Activated naive CD4-positive, alpha-beta T cell treated with anti-CD3 and anti-CD28 coated beads, Interleukin-2, amount 50 U/mL, for 24 hours (primary cell): ENCODE results near the gene CALHM2.

ENCODE experiments used
- H3K27ac Mint-ChIP-seq: one replicate; pipeline ENCODE4 v1.8.0; 2021; ENCODE audit warnings: mild to moderate bottlenecking, mixed read lengths
- H3K27me3 Mint-ChIP-seq: one replicate; pipeline ENCODE4 v1.8.0; 2021; ENCODE audit warnings: mixed read lengths
- H3K36me3 Mint-ChIP-seq: one replicate; pipeline ENCODE4 v1.8.0; 2021; ENCODE audit warnings: mixed read lengths
- H3K4me1 Mint-ChIP-seq: one replicate; pipeline ENCODE4 v1.8.0; 2021; ENCODE audit warnings: mixed read lengths
- H3K4me3 Mint-ChIP-seq: one replicate; pipeline ENCODE4 v1.8.0; 2021; ENCODE audit warnings: mild to moderate bottlenecking, mixed read lengths
- H3K9me3 Mint-ChIP-seq: one replicate; pipeline ENCODE4 v1.8.0; 2021; ENCODE audit warnings: mixed read lengths

The CALHM2 gene

DNA sequence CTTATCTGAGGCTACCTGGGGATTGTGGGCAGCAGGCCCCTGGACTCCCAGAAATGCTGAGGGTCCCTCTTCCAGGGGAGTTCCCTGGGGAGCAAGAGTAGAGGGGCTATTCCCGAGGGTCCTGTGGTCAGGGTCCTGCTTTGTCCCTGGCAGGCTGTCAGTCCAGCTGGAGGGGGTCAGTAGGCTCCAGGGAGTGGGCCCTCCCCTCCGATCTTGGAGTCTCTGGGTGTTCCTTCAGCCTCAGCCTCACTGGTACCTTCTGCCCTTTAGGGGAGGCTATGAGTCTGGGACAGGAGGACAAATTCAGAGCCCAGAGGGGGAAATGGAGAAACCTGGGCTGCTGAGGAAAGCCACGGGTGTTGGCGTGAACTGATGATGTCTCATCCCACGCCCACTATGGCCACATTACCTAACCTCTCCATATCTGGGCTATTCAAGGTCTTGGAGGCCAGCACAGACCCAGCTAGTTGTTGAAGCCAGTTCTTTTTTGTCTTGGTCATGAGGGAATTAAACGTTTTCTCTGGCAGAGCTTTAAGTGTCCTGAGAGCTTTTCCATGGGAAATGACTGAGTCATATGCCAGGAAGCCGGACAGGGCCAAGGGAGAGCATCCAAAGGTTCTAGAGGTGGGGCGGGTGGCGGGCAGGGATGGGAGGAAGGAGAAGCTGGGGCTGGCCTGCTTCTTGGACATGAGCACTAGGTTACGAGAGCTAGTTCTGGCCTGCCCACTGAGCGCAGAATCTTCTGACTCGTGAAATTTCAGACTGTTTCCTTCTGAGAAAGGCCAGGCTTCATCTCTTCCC is 6.2 kb downstream of the CALHM2 start:
- peaks cover 26% of the 10 kb centered on the region for H3K4me1 Mint-ChIP-seq
- no peak overlapping the region for H3K4me3 Mint-ChIP-seq
- H3K9me3 Mint-ChIP-seq, result no peaks in the 10 kb centered on the region
- no peaks in the 10 kb centered on the region for H3K27me3 Mint-ChIP-seq
- H3K27ac Mint-ChIP-seq, result peak overlapping the region; percentile 30
- H3K36me3 Mint-ChIP-seq, result peaks cover 18% of the 10 kb centered on the region

- Mint-ChIP-seq H3K36me3 (peaks cover 18% of the 10 kb centered on the region), H3K4me3 (no peak overlapping the region), H3K4me1 (peaks cover 20% of the 10 kb centered on the region), H3K27me3 (no peaks in the 10 kb centered on the region), H3K9me3 (no peaks in the 10 kb centered on the region), H3K27ac (no peak overlapping the region)
Measured at GRCh38 chr10:103445366-103445765, 6.8 kb downstream of the CALHM2 start.

- H3K27me3 Mint-ChIP-seq, result no peaks in the 10 kb centered on the region
- peaks cover 11% of the 10 kb centered on the region for H3K4me1 Mint-ChIP-seq
- H3K36me3 Mint-ChIP-seq, result peaks cover 21% of the 10 kb centered on the region
- no peak overlapping the region for H3K4me3 Mint-ChIP-seq
- H3K9me3 Mint-ChIP-seq, result no peaks in the 10 kb centered on the region
- H3K27ac Mint-ChIP-seq, result no peak overlapping the region
Measured at GRCh38 chr10:103444478-103444877, 7.7 kb downstream of the CALHM2 start.

GRCh38 chr10:103443475-103444185 is 8.5 kb downstream of the CALHM2 start:
- no peak overlapping the region for H3K4me3 Mint-ChIP-seq
- no peaks in the 10 kb centered on the region for H3K27me3 Mint-ChIP-seq
- peak overlapping the region; percentile 14 for H3K27ac Mint-ChIP-seq
- H3K36me3 Mint-ChIP-seq, result peaks cover 20% of the 10 kb centered on the region
- peaks cover 2% of the 10 kb centered on the region for H3K4me1 Mint-ChIP-seq
- H3K9me3 Mint-ChIP-seq, result no peaks in the 10 kb centered on the region

GRCh38 chr10:103442031-103442461 is 10.1 kb downstream of the CALHM2 start:
- Mint-ChIP-seq H3K4me1 (no peaks in the 10 kb centered on the region), H3K27ac (no peak overlapping the region), H3K9me3 (no peaks in the 10 kb centered on the region), H3K27me3 (no peaks in the 10 kb centered on the region), H3K4me3 (no peak overlapping the region), H3K36me3 (peaks cover 16% of the 10 kb centered on the region)

- Mint-ChIP-seq H3K4me1 (no peaks in the 10 kb centered on the region), H3K36me3 (peaks cover 20% of the 10 kb centered on the region), H3K4me3 (no peak overlapping the region), H3K27ac (no peak overlapping the region), H3K27me3 (no peaks in the 10 kb centered on the region), H3K9me3 (no peaks in the 10 kb centered on the region)
Measured at GRCh38 chr10:103441611-103442010, 10.6 kb downstream of the CALHM2 start.

DNA sequence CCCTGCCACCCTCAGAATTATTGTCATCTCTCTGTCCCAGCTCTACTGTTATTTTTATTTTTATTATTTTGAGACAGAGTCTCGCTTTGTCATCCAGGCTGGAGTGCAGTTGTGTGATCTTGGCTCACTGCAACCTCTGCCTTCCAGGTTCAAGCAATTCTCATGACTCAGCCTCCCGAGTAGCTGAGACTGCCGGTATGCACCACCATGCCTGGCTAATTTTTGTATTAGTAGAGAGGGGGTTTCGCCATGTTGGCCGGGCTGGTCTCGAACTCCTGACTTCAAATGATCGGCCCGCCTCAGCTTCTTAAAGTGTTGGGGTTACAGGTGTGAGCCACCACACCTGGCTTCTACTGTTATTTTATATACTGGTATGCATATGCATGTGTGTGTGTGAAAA is 11.0 kb downstream of the CALHM2 start:
- Mint-ChIP-seq H3K36me3 (peaks cover 21% of the 10 kb centered on the region), H3K27ac (no peak overlapping the region), H3K9me3 (no peaks in the 10 kb centered on the region), H3K4me3 (no peak overlapping the region), H3K4me1 (no peaks in the 10 kb centered on the region), H3K27me3 (no peaks in the 10 kb centered on the region)

GRCh38 chr10:103440416-103440815 is 11.8 kb downstream of the CALHM2 start:
- Mint-ChIP-seq H3K4me3 (no peak overlapping the region), H3K9me3 (no peaks in the 10 kb centered on the region), H3K36me3 (peaks cover 21% of the 10 kb centered on the region), H3K27me3 (no peaks in the 10 kb centered on the region), H3K4me1 (no peaks in the 10 kb centered on the region), H3K27ac (peak overlapping the region; percentile 30)

DNA sequence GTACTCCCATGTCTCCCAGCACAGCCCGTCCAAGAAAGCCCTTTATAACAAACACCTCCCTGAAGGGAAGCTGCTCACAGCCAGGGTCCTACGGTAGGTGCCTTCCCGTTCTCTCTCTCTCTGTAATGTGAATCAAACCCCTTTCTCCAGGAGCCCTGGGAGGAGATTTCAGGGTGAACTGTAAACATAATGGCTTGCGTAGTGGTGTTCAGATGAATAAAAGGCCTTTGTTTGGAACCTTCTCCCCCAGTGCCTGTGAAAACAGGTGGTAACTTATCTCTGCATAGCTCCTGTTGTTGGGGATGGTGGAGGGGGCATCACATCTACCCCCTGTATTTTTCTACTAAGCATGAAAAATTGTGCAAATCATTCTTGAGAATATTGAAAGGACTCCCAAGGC is 12.4 kb downstream of the CALHM2 start:
- H3K9me3 Mint-ChIP-seq, result no peaks in the 10 kb centered on the region
- H3K27me3 Mint-ChIP-seq, result no peaks in the 10 kb centered on the region
- H3K4me3 Mint-ChIP-seq, result no peak overlapping the region
- H3K27ac Mint-ChIP-seq, result no peak overlapping the region
- peaks cover 19% of the 10 kb centered on the region for H3K36me3 Mint-ChIP-seq
- H3K4me1 Mint-ChIP-seq, result no peaks in the 10 kb centered on the region

DNA sequence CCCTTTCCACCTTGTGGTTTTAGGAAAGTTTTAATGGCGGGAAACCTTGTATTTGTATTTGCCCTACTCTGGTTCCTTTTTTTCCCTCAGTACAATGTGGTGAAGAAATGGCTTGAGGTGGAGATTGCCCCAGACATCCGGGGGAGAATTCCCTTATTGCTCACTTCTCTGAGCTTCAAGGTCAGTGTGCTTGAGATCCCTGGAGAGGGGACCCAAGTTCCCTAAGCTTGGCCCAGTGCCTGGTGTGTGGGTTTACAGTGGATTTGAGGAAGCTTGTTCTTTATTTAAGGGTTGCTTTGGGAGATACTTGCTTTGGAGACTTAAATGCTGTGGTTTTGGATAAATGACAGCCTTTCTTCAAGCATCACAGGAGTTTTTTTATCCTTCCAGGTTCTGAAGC is 18.3 kb downstream of the CALHM2 start:
- H3K4me1 Mint-ChIP-seq, result peaks cover 10% of the 10 kb centered on the region
- peaks cover 15% of the 10 kb centered on the region for H3K36me3 Mint-ChIP-seq
- H3K9me3 Mint-ChIP-seq, result no peaks in the 10 kb centered on the region

GRCh38 chr10:103431902-103432301 is 20.3 kb downstream of the CALHM2 start:
- Mint-ChIP-seq H3K9me3 (no peaks in the 10 kb centered on the region), H3K4me3 (no peak overlapping the region), H3K36me3 (peaks cover 16% of the 10 kb centered on the region)

More for the DNA sequence above, 18.3 kb downstream of the CALHM2 start:
- Mint-ChIP-seq H3K4me3 (no peak overlapping the region), H3K27ac (no peak overlapping the region), H3K27me3 (no peaks in the 10 kb centered on the region)

DNA sequence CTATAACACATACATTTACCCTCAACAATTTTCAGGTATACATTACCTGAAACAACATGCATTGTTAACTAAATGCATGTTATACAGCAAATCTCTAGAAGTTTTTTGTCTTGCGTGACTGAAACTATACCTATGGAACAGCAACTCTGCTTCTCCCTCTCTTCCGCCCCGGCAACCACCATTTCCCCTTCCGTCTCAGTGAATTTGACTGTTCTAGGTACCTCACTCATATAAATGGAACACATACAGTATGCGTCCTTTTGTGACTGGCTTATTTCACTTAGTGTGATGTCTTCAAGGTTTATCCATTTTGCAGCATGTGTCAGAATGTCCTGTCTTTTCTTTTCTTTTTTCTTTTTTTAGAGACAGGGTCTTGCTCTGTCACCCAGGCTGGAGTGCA is 22.5 kb downstream of the CALHM2 start:
- Mint-ChIP-seq H3K4me3 (peak overlapping the region; percentile 19), H3K27ac (peak overlapping the region; percentile 2)

More at GRCh38 chr10:103431902-103432301, 20.3 kb downstream of the CALHM2 start:
- Mint-ChIP-seq H3K27me3 (no peaks in the 10 kb centered on the region), H3K4me1 (peaks cover 21% of the 10 kb centered on the region), H3K27ac (no peak overlapping the region)

DNA sequence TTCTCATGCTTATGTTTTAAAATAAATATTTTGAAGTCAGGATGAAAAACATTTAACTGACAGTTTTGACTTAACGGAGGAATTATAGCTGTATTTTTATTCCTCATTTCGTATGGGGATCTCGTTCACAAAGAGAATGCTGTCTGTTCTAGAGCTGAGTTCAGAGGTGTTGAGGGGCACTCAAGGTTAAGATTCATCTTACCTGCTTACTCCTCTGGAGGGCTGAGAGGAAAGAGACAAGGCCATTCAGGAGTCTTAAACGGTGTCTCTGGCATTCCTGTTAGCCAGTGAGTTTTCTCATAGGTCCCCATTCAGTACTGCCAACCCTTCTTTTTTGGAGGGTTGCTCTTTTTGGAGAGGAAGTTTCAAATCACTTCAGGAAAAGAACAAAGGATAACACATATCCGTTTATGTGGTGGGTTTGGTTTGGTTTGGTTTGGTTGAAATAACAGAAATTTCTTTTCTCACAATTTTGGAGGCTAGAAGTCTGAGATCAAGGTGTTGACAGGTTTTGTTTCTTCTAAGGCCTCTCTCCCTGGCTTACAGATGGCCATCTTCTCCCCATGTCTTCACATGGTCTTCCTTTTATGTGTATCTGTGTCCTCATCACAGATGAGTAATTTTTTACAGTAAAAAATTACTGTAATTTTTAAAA is 23.1 kb downstream of the CALHM2 start:
- Mint-ChIP-seq H3K9me3 (no peaks in the 10 kb centered on the region), H3K27ac (no peak overlapping the region), H3K27me3 (no peaks in the 10 kb centered on the region), H3K36me3 (peaks cover 22% of the 10 kb centered on the region), H3K4me1 (peaks cover 21% of the 10 kb centered on the region), H3K4me3 (no peak overlapping the region)

More for the DNA sequence above, 22.5 kb downstream of the CALHM2 start:
- H3K27me3 Mint-ChIP-seq, result no peaks in the 10 kb centered on the region
- H3K9me3 Mint-ChIP-seq, result no peaks in the 10 kb centered on the region
- H3K4me1 Mint-ChIP-seq, result peaks cover 21% of the 10 kb centered on the region
- peaks cover 17% of the 10 kb centered on the region for H3K36me3 Mint-ChIP-seq

DNA sequence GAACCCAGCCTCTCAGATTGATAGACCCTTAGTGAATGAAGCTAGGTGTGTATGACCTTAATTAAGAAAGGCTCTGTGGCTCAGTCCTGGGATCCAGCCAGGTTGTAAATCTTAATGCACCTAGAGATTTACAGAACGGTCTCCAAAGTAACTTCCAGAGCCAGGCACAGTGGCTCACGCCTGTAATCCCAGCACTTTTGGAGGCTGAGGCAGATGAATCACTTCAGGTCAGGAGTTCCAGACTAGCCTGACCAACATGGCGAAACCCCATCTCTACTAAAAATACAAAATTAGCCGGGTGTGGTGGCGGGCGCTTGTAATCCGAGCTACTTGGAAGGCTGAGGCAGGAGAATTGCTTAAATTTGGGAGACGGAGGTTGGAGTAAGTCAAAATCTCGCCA is 24.3 kb downstream of the CALHM2 start:
- Mint-ChIP-seq H3K27ac (no peak overlapping the region), H3K27me3 (no peaks in the 10 kb centered on the region), H3K9me3 (no peaks in the 10 kb centered on the region), H3K4me3 (no peak overlapping the region), H3K4me1 (peaks cover 21% of the 10 kb centered on the region), H3K36me3 (peaks cover 27% of the 10 kb centered on the region)

DNA sequence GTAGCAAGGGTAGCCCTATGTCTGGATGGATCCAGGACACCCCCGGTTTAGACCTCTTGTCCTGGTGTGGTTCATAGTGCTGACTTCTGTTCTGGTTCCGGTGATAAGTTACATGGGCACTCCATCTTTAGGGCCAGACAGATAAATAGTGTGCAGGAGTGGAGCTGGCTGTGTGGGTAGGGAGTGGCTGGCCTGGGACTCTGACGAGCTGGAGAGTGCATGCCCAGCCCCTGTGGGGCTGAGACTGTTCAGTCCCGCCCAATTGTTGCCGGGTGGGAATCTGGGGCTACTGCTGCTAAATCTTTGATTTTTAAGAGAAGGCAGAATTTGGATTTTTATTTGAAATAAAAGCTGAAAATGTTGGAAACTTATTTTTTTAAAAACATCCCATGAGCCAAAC is 28.4 kb downstream of the CALHM2 start:
- H3K36me3 Mint-ChIP-seq, result peaks cover 26% of the 10 kb centered on the region
- H3K4me3 Mint-ChIP-seq, result no peak overlapping the region
- H3K4me1 Mint-ChIP-seq, result peaks cover 10% of the 10 kb centered on the region
- no peaks in the 10 kb centered on the region for H3K27me3 Mint-ChIP-seq
- no peaks in the 10 kb centered on the region for H3K9me3 Mint-ChIP-seq
- no peak overlapping the region for H3K27ac Mint-ChIP-seq

DNA sequence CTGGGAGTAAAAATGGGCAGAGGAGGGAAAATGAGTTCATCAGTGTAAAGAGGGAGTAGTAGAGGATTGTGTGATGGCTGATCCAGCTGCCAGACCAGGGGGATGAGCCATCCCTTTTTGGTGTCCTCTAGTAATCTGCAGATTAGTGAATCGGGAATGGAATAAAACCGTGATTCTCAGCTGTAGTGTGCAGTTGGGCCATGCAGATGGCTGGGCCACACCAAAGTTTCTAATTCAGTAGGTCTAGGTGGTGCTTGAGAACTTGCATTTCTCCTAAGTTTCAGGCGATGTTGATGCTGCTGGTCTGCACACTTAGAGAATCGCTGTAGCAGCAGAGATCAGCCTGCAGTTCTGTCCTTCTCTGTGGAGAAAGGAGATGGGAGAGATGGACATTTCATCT is 33.1 kb downstream of the CALHM2 start:
- no peaks in the 10 kb centered on the region for H3K9me3 Mint-ChIP-seq
- H3K36me3 Mint-ChIP-seq, result peaks cover 30% of the 10 kb centered on the region
- H3K4me3 Mint-ChIP-seq, result no peak overlapping the region
- no peaks in the 10 kb centered on the region for H3K27me3 Mint-ChIP-seq
- no peak overlapping the region for H3K27ac Mint-ChIP-seq
- no peaks in the 10 kb centered on the region for H3K4me1 Mint-ChIP-seq
